ENCODE measurements around the gene NTN3.
"Not testable (repeated sequence)": the region's sequence is repeated elsewhere in the genome, so short reads cannot be mapped to it uniquely, and the experiment has no call there.

Gene NTN3

GRCh38 chr16:2474877-2475412, 3.8 kb downstream of the NTN3 start, which contains the start of gene TBC1D24:
TSS of gene TBC1D24 (plus strand) at chr16:2475127. CDS start at chr16:2496149, 21,022 bp downstream.
- Histone ChIP-seq H3K27ac (ENCODE audit: low read depth, low read length) (no peak within 1 kb of the TSS), H3K9ac (ENCODE audit: low read depth, low read length) (peak within 1 kb of the TSS; percentile 67; the same call in 1 of the 2 replicates)
- 1% methylated on average over 77 of the region's 77 CpGs for WGBS

GRCh38 chr16:2475413-2476344, 4.6 kb downstream of the NTN3 start:
- Histone ChIP-seq H3K9me3 (ENCODE audit: insufficient read depth, low read depth, low read length) (no peaks in the 10 kb centered on the region), H3K4me1 (ENCODE audit: insufficient read depth, low read length) (0 out of 2 replicates have a peak, but pooled peaks cover 1% of the 10 kb centered on the region), H3K36me3 (ENCODE audit: insufficient read depth, low read length) (no peaks in the 10 kb centered on the region), H3K9ac (ENCODE audit: low read depth, low read length) (peak overlapping the region; percentile 36; the same call in 1 of the 2 replicates), H3K27ac (ENCODE audit: low read depth, low read length) (no peak overlapping the region), H3K4me3 (ENCODE audit: low read length) (peak overlapping the region; percentile 77), H3K27me3 (ENCODE audit: insufficient read depth, low read length) (peaks cover 52% of the 10 kb centered on the region)
- 12% methylated on average over 55 of the region's 55 CpGs for WGBS

More at GRCh38 chr16:2474877-2475412, 3.8 kb downstream of the NTN3 start, which contains the start of gene TBC1D24:
- Histone ChIP-seq H3K9me3 (ENCODE audit: insufficient read depth, low read depth, low read length) (no peaks in the 10 kb centered on the region), H3K27me3 (ENCODE audit: insufficient read depth, low read length) (peaks cover 59% of the 10 kb centered on the region), H3K4me1 (ENCODE audit: insufficient read depth, low read length) (0 out of 2 replicates have a peak, but pooled peaks cover 3% of the 10 kb centered on the region), H3K4me3 (ENCODE audit: low read length) (peak within 1 kb of the TSS; percentile 77), H3K36me3 (ENCODE audit: insufficient read depth, low read length) (no peaks in the 10 kb centered on the region)

- no peaks in the 10 kb centered on the region for H3K4me1 ChIP-seq (ENCODE audit: insufficient read depth, low read length)
- 94% methylated on average over 9 of the region's 9 CpGs for WGBS
- H3K27me3 ChIP-seq (ENCODE audit: insufficient read depth, low read length), result peaks cover 48% of the 10 kb centered on the region
- no peak overlapping the region for H3K27ac ChIP-seq (ENCODE audit: low read depth, low read length)
- H3K4me3 ChIP-seq (ENCODE audit: low read length), result peak overlapping the region; percentile 77; the same call in 1 of the 2 replicates
- no peaks in the 10 kb centered on the region for H3K9me3 ChIP-seq (ENCODE audit: insufficient read depth, low read depth, low read length)
- H3K36me3 ChIP-seq (ENCODE audit: insufficient read depth, low read length), result no peaks in the 10 kb centered on the region
- H3K9ac ChIP-seq (ENCODE audit: low read depth, low read length), result no peak overlapping the region; the same call in 1 of the 2 replicates
Measured at GRCh38 chr16:2476345-2476720, 5.2 kb downstream of the NTN3 start.

GRCh38 chr16:2476741-2477140, 5.6 kb downstream of the NTN3 start:
- H3K4me3 ChIP-seq (ENCODE audit: low read length), result no peak overlapping the region
- H3K9me3 ChIP-seq (ENCODE audit: insufficient read depth, low read depth, low read length), result no peaks in the 10 kb centered on the region
- no peaks in the 10 kb centered on the region for H3K4me1 ChIP-seq (ENCODE audit: insufficient read depth, low read length)
- H3K27me3 ChIP-seq (ENCODE audit: insufficient read depth, low read length), result peaks cover 44% of the 10 kb centered on the region
- 86% methylated on average over 3 of the region's 3 CpGs for WGBS
- H3K9ac ChIP-seq (ENCODE audit: low read depth, low read length), result no peak overlapping the region
- H3K27ac ChIP-seq (ENCODE audit: low read depth, low read length), result no peak overlapping the region
- no peaks in the 10 kb centered on the region for H3K36me3 ChIP-seq (ENCODE audit: insufficient read depth, low read length)

- Histone ChIP-seq H3K27ac (ENCODE audit: low read depth, low read length) (no peak overlapping the region), H3K4me3 (ENCODE audit: low read length) (no peak overlapping the region), H3K9ac (ENCODE audit: low read depth, low read length) (no peak overlapping the region), H3K27me3 (ENCODE audit: insufficient read depth, low read length) (peaks cover 38% of the 10 kb centered on the region), H3K36me3 (ENCODE audit: insufficient read depth, low read length) (no peaks in the 10 kb centered on the region), H3K9me3 (ENCODE audit: insufficient read depth, low read depth, low read length) (no peaks in the 10 kb centered on the region), H3K4me1 (ENCODE audit: insufficient read depth, low read length) (no peaks in the 10 kb centered on the region)
- 93% methylated on average over 3 of the region's 3 CpGs for WGBS
Measured at GRCh38 chr16:2477327-2477726, 6.2 kb downstream of the NTN3 start.

- Histone ChIP-seq H3K9me3 (ENCODE audit: insufficient read depth, low read depth, low read length) (no peaks in the 10 kb centered on the region), H3K4me1 (ENCODE audit: insufficient read depth, low read length) (no peaks in the 10 kb centered on the region), H3K4me3 (ENCODE audit: low read length) (no peak overlapping the region), H3K27me3 (ENCODE audit: insufficient read depth, low read length) (peaks cover 28% of the 10 kb centered on the region), H3K9ac (ENCODE audit: low read depth, low read length) (no peak overlapping the region), H3K27ac (ENCODE audit: low read depth, low read length) (no peak overlapping the region), H3K36me3 (ENCODE audit: insufficient read depth, low read length) (no peaks in the 10 kb centered on the region)
- WGBS, result 91% methylated on average over 8 of the region's 8 CpGs
Measured at GRCh38 chr16:2478279-2478678, 7.2 kb downstream of the NTN3 start.

GRCh38 chr16:2479996-2480395, 8.9 kb downstream of the NTN3 start:
- H3K27me3 ChIP-seq (ENCODE audit: insufficient read depth, low read length), result peaks cover 16% of the 10 kb centered on the region
- H3K36me3 ChIP-seq (ENCODE audit: insufficient read depth, low read length); H3K4me1 ChIP-seq (ENCODE audit: insufficient read depth, low read length); H3K27ac ChIP-seq (ENCODE audit: low read depth, low read length); H3K4me3 ChIP-seq (ENCODE audit: low read length); H3K9me3 ChIP-seq (ENCODE audit: insufficient read depth, low read depth, low read length); H3K9ac ChIP-seq (ENCODE audit: low read depth, low read length): not testable (repeated sequence)
- WGBS, result 94% methylated on average over 10 of the region's 10 CpGs

GRCh38 chr16:2480948-2481347, 9.9 kb downstream of the NTN3 start:
- H3K9me3 ChIP-seq (ENCODE audit: insufficient read depth, low read depth, low read length), result no peaks in the 10 kb centered on the region
- 94% methylated on average over 12 of the region's 12 CpGs for WGBS
- H3K27me3 ChIP-seq (ENCODE audit: insufficient read depth, low read length), result peaks cover 11% of the 10 kb centered on the region
- H3K9ac ChIP-seq (ENCODE audit: low read depth, low read length), result no peak overlapping the region
- H3K4me3 ChIP-seq (ENCODE audit: low read length), result no peak overlapping the region
- H3K27ac ChIP-seq (ENCODE audit: low read depth, low read length), result no peak overlapping the region
- no peaks in the 10 kb centered on the region for H3K36me3 ChIP-seq (ENCODE audit: insufficient read depth, low read length)
- no peaks in the 10 kb centered on the region for H3K4me1 ChIP-seq (ENCODE audit: insufficient read depth, low read length)

GRCh38 chr16:2481676-2482075, 10.6 kb downstream of the NTN3 start:
- H3K27me3 ChIP-seq (ENCODE audit: insufficient read depth, low read length), result peaks cover 4% of the 10 kb centered on the region
- H3K27ac ChIP-seq (ENCODE audit: low read depth, low read length), result no peak overlapping the region
- no peaks in the 10 kb centered on the region for H3K9me3 ChIP-seq (ENCODE audit: insufficient read depth, low read depth, low read length)
- no peak overlapping the region for H3K4me3 ChIP-seq (ENCODE audit: low read length)
- no peak overlapping the region for H3K9ac ChIP-seq (ENCODE audit: low read depth, low read length)
- WGBS, result 85% methylated on average over 7 of the region's 7 CpGs
- no peaks in the 10 kb centered on the region for H3K36me3 ChIP-seq (ENCODE audit: insufficient read depth, low read length)
- no peaks in the 10 kb centered on the region for H3K4me1 ChIP-seq (ENCODE audit: insufficient read depth, low read length)

- Histone ChIP-seq H3K9me3 (ENCODE audit: insufficient read depth, low read depth, low read length) (no peaks in the 10 kb centered on the region), H3K4me3 (ENCODE audit: low read length) (no peak overlapping the region), H3K27me3 (ENCODE audit: insufficient read depth, low read length) (no peaks in the 10 kb centered on the region), H3K27ac (ENCODE audit: low read depth, low read length) (no peak overlapping the region), H3K9ac (ENCODE audit: low read depth, low read length) (no peak overlapping the region), H3K4me1 (ENCODE audit: insufficient read depth, low read length) (no peaks in the 10 kb centered on the region), H3K36me3 (ENCODE audit: insufficient read depth, low read length) (no peaks in the 10 kb centered on the region)
- 94% methylated on average over 13 of the region's 13 CpGs for WGBS
Measured at GRCh38 chr16:2482249-2482648, 11.2 kb downstream of the NTN3 start.
